Smooth muscle cell (in vitro differentiated cells): Measurements from ENCODE around the gene TECTB. TPM values are rescaled to one million over a fixed set of nuclear protein-coding genes. Genes with fewer than 3 reads are reported as not detected.

Experiments
- DNase-seq: peaks from one replicate; lab custom pipeline; 2025; ENCODE audit not compliant: unreplicated experiment; lab: John Stamatoyannopoulos, UW
- H2AFZ ChIP-seq: fragments of 200-600 bp; sonication (generic); 2 replicates; pipeline ENCODE4 v1.6.0; 2016; ENCODE audit warnings: antibody characterized with exemption, low read depth, mild to moderate bottlenecking
- H3F3A ChIP-seq: fragments of 200-600 bp; sonication (generic); 2 replicates; pipeline ENCODE4 v1.6.0; 2017; ENCODE audit warnings: antibody characterized with exemption, low read depth
- H3K27ac ChIP-seq: fragments of 200-600 bp; sonication (generic); 2 replicates; pipeline ENCODE4 v1.5.1; 2016; ENCODE audit warnings: low read depth, mild to moderate bottlenecking
- H3K27me3 ChIP-seq: fragments of 200-600 bp; sonication (generic); 2 replicates; pipeline ENCODE4 v1.6.1; 2016; ENCODE audit warnings: low read depth, mild to moderate bottlenecking
- H3K36me3 ChIP-seq: fragments of 200-600 bp; sonication (generic); 2 replicates; pipeline ENCODE4 v1.5.1; 2016; ENCODE audit warnings: low read depth
- H3K4me1 ChIP-seq: fragments of 200-600 bp; sonication (generic); 2 replicates; pipeline ENCODE4 v1.5.1; 2016; ENCODE audit warnings: low read depth
- H3K4me2 ChIP-seq: fragments of 200-600 bp; sonication (generic); 2 replicates; pipeline ENCODE4 v1.6.0; 2016; ENCODE audit warnings: mild to moderate bottlenecking
- H3K4me3 ChIP-seq: fragments of 200-600 bp; sonication (generic); 2 replicates; pipeline ENCODE4 v1.5.1; 2016; ENCODE audit warnings: mild to moderate bottlenecking
- H3K79me2 ChIP-seq: fragments of 200-600 bp; sonication (generic); 2 replicates; pipeline ENCODE4 v1.6.0; 2016; ENCODE audit warnings: low read depth, mild to moderate bottlenecking
- H3K9ac ChIP-seq: fragments of 200-600 bp; sonication (generic); 2 replicates; pipeline ENCODE4 v1.6.0; 2016; ENCODE audit warnings: low read depth
- H3K9me3 ChIP-seq: fragments of 200-600 bp; sonication (generic); replicated peaks from 2 replicates; pipeline ENCODE4 v1.5.1; 2016; ENCODE audit warnings: low read depth
- H4K20me1 ChIP-seq: fragments of 200-600 bp; sonication (generic); 2 replicates; pipeline ENCODE4 v1.6.0; 2016; ENCODE audit warnings: low read depth
- WGBS: methylation state at CpG from one replicate; pipeline ENCODE4 v1.1.7; 2016; ENCODE audit warnings: low lambda C conversion rate; 5-methylcytosine and 5-hydroxymethylcytosine counted together
- polyA plus RNA-seq: library from polyadenylated mRNA; unstranded; fragments of >200 nt; fragmentation: Nextera tagmentation; extraction: Ambion mirVana; gene quantifications from 2 replicates; pipeline ENCODE4 v1.2.1, GENCODE V29; 2016
- total RNA-seq: library from RNA; depleted of rRNA; stranded (reverse); fragments of >200 nt; gene quantifications from 2 replicates; pipeline ENCODE4 v1.2.3, GENCODE V29; 2014
- TF ChIP-seq, protein P1 (sequence below): fragments of 200-600 bp; sonication (generic); IDR thresholded peaks from 2 replicates; pipeline ENCODE4 v1.5.1; 2017; ENCODE audit warnings: borderline replicate concordance, mild to moderate bottlenecking, antibody characterized with exemption; ENCODE audit not compliant: insufficient read depth, poor library complexity, severe bottlenecking

The TECTB gene
- total and polyA plus RNA-seq, 2 experiments from 2014 or later: not detected

DNA sequence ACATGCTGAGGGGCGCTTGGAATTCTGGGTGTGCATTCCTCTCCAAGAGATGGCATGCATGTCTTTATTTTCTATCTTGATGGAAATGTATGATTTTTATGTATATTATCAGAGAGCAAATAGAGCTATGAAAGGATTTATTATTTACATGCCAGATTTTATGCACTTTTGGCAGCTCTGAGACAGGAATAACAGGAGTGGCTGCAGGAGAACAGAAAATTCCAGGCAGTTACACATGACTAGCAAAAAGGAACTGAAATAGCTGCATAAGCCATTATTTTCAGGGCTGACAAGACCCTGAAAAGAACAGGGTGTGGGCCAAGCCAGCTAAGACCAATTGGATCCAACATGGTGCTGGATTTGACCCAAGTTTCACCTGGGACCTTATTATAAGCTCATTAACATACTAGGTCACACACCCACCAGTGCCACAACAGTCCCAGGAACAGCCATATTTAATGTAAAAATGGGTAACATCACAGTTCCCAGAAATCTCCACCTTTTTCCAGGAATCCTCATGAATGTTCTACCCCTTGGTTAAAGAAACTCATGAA is 47.5 kb downstream of the TECTB start:
- H3K27ac ChIP-seq: no peak overlapping the region

GRCh38 chr10:112332022-112332421 is 48.8 kb downstream of the TECTB start:
- Histone ChIP-seq H3K36me3 (no peaks in the 10 kb centered on the region), H3K9ac (no peak overlapping the region), H3F3A (no peaks in the 10 kb centered on the region), H3K27me3 (no peaks in the 10 kb centered on the region), H3K4me2 (no peak overlapping the region), H2AFZ (no peak overlapping the region), H3K79me2 (no peaks in the 10 kb centered on the region), H3K4me1 (no peaks in the 10 kb centered on the region), H3K27ac (no peak overlapping the region), H3K9me3 (no peaks in the 10 kb centered on the region), H4K20me1 (no peaks in the 10 kb centered on the region), H3K4me3 (no peak overlapping the region)
- TF ChIP-seq, protein P1, sequence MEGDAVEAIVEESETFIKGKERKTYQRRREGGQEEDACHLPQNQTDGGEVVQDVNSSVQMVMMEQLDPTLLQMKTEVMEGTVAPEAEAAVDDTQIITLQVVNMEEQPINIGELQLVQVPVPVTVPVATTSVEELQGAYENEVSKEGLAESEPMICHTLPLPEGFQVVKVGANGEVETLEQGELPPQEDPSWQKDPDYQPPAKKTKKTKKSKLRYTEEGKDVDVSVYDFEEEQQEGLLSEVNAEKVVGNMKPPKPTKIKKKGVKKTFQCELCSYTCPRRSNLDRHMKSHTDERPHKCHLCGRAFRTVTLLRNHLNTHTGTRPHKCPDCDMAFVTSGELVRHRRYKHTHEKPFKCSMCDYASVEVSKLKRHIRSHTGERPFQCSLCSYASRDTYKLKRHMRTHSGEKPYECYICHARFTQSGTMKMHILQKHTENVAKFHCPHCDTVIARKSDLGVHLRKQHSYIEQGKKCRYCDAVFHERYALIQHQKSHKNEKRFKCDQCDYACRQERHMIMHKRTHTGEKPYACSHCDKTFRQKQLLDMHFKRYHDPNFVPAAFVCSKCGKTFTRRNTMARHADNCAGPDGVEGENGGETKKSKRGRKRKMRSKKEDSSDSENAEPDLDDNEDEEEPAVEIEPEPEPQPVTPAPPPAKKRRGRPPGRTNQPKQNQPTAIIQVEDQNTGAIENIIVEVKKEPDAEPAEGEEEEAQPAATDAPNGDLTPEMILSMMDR: no peak
- whole genome bisulfite sequencing: 79% methylated on average over 3 of the region's 3 CpGs
- no peak for DNase-seq

More for the DNA sequence above, 47.5 kb downstream of the TECTB start:
- Histone ChIP-seq H3K9me3 (no peaks in the 10 kb centered on the region), H3K4me3 (no peak overlapping the region), H3K36me3 (no peaks in the 10 kb centered on the region), H3K4me1 (no peaks in the 10 kb centered on the region), H3K9ac (no peak overlapping the region), H2AFZ (no peak overlapping the region), H3K27me3 (no peaks in the 10 kb centered on the region), H4K20me1 (no peaks in the 10 kb centered on the region), H3F3A (no peaks in the 10 kb centered on the region), H3K79me2 (no peaks in the 10 kb centered on the region), H3K4me2 (no peak overlapping the region)
- 88% methylated on average over 1 of the region's 1 CpG for WGBS
- TF ChIP-seq, protein P1: no peak
- DNase-seq: no peak

- H3K9ac ChIP-seq: no peak overlapping the region
- no peaks in the 10 kb centered on the region for H3K9me3 ChIP-seq
- no peak for DNase-seq
- no peak overlapping the region for H3K4me3 ChIP-seq
- no peaks in the 10 kb centered on the region for H3K36me3 ChIP-seq
- H3K27ac ChIP-seq: no peak overlapping the region
- 91% methylated on average over 5 of the region's 5 CpGs for WGBS
- TF ChIP-seq, protein P1: no peak
- no peaks in the 10 kb centered on the region for H3K27me3 ChIP-seq
- no peak overlapping the region for H2AFZ ChIP-seq
- no peaks in the 10 kb centered on the region for H4K20me1 ChIP-seq
- no peaks in the 10 kb centered on the region for H3K4me1 ChIP-seq
- no peak overlapping the region for H3K4me2 ChIP-seq
- no peaks in the 10 kb centered on the region for H3F3A ChIP-seq
- no peaks in the 10 kb centered on the region for H3K79me2 ChIP-seq
Measured at GRCh38 chr10:112332509-112333228, 49.5 kb downstream of the TECTB start.
